GM19397 (cell line): ENCODE results near the gene STAMBPL1.

Source experiments
- ATAC-seq: cut with Tn5 transposase; IDR thresholded peaks from one replicate; pipeline ENCODE4 v1.9.1; 2021; ENCODE audit warnings: mild to moderate bottlenecking, moderate library complexity; ENCODE audit not compliant: unreplicated experiment

STAMBPL1 gene

DNA sequence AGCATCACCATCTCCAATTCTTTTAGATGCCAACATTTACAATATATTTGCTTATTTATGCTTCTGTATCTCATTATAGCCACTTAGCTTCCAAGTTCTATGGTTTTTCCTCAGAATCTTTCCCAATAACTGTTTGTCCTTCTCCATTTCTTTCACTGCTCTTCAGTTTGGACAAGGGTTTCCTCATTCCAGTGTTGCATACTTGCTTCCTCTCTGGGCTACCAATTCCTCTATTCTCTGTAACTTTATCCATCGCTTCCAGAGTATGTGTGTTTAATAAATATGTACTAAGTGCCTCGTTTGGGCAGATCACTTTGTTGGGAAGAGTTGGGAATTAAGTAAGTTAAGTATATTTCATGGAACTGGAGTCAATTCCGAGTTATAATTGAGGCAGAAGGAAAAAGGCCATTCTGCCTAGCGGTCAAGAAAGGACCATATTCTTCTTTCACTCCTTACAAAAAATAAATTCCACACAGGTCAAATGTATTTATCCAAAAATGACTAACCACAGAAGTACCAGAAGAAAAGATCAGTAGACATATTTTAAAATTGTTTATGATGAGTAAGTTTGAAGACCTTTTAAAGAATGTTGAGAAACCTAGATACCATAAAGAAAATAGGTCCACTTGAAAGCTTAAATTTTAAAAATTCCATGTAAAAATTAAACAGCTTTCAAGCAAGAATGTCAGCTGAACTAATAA is 10.8 kb downstream of the STAMBPL1 start:
- no peak for ATAC-seq

- ATAC-seq: no peak
These were observed 12.3 kb downstream of the STAMBPL1 start for GRCh38 chr10:88892222-88892967.

DNA sequence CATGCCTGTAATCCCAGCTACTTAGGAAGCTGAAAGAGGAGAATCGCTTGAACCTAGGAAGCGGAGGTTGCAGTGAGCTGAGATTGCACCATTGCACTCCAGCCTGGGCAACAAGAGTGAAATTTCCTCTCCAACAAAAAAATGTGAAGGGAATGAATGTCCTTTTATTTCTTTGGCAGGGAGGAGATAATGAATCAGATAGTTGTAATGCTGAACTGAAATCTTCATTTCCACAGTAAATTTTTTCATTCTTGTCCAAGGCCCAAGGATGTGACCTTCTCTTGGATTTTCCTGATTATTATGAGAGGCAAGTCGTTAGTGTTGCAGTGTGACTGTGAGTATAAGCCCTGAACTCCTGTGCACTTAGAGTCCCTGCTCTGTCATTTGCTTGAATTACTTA is 13.6 kb downstream of the STAMBPL1 start:
- no peak for ATAC-seq

- ATAC-seq: no peak
These were observed 15.2 kb downstream of the STAMBPL1 start for GRCh38 chr10:88895250-88895649.

- no peak for ATAC-seq
These were observed 16.4 kb downstream of the STAMBPL1 start for GRCh38 chr10:88896372-88896993.

DNA sequence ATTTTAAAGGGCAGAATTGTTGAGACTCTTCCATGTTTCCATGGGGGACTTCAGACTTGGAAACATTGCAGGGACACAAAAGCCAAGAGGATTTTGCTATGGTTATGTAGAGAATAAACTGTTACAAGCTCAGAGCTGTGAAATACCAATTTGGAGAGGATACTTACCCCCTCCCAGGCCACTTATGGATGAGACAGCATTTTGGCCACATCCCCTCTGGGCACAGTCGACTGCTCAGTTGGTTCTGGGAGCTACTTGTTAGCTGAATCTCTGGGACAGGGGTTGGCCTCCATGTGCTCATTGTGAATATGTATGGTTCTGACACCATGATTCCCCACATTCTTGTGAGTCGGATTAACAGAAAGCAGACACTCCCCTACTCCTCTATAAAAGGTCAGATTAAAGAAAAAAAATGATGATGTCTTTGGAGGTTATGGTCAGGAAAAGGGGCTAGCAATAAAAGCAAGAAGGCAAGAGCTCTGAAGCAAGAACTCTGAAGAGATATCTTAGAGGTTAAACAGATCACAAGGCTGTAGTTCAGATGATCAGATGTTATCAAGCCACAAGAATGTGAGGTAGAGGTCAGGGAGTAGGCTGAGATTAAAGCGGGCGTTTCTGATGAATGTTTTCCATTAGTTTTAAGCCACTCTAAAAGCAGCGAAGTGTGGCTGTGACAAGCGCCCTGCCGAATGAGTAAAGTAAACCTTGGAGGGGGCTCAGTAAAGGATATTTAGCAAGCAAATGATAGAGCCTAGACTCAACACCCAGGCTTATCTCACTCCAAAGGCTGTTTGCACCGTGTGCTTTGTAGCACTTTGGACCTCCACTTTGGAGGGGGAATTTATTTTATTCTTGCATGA is 17.2 kb downstream of the STAMBPL1 start:
- ATAC-seq: no peak

GRCh38 chr10:88898727-88899126 is 18.7 kb downstream of the STAMBPL1 start:
- no peak for ATAC-seq

DNA sequence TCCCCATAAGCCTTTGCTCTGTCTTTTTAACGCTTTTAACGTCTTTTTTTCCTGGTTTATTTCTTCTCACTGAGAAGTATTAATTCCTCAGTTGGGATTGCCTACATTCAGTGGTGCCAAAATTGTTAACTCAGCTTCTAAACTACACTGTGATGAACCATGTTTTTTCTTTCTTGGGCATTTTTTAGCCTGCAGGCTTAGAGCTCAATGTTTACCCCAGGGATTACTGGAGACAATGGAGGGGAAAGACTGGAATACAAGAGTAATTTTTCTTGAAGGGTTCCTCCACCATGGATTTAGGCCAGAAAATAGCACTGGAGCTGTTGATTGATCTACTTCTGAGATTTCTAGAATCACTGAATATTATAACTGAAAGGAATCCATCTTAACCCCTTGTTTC is 19.8 kb downstream of the STAMBPL1 start:
- no peak for ATAC-seq

- peak; percentile 77 for ATAC-seq
These were observed 21.4 kb downstream of the STAMBPL1 start for GRCh38 chr10:88901206-88901983.

DNA sequence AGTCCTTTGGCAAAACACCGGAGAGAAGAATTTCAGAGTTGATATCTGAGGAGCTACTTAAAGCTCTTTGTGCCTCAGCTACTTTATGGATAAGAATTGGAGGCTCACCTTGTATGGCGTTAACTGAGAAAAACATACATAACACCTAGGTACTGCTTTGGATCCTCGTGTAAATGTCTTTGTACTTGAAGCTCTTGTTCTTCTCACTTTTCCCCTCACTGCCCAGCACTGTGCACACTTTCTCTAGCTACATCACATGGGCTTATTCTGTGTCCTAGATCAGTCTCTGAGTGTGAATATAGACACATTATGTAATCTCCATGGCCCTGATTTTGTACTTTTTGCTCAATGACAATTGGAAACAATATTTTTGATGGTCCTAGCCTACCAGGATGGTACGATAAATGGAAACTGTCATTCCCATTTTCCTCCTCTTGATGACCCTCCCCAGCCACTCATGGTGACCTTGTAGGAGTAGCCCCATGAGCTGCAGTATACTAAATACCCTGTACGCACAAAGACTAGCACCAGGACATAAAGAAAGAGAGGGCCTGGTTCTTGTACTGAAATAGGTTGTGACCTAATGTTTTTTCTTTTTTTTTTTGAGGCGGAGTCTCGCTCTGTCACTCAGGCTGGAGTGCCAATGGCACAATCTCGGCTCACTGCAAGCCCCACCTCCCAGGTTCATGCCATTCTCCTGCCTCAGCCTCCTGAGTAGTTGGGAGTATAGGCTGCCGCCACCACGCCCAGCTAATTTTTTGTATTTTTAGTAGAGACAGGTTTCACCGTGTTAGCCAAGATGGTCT is 22.1 kb downstream of the STAMBPL1 start:
- peak; percentile 35 for ATAC-seq

DNA sequence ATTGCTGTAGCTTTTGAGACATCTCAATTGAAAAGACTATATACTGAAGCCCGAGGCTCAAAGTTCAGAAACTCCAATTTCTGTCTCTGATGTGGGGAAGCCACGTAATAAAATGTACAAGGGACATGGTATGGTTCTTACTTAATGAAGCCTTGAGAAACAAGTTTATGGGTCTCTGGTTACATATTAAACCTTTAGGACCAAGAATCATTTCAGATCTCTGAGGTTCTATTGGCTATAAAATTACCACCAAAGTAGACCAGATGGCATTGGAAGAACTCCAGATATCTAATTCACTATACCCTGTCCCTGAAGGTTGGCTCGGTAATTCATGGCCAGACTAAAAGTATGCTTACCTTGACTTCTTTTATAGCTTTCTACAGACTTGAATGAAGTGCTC is 23.7 kb downstream of the STAMBPL1 start:
- no peak for ATAC-seq

GRCh38 chr10:88906921-88907320 is 26.9 kb downstream of the STAMBPL1 start:
- ATAC-seq: no peak

DNA sequence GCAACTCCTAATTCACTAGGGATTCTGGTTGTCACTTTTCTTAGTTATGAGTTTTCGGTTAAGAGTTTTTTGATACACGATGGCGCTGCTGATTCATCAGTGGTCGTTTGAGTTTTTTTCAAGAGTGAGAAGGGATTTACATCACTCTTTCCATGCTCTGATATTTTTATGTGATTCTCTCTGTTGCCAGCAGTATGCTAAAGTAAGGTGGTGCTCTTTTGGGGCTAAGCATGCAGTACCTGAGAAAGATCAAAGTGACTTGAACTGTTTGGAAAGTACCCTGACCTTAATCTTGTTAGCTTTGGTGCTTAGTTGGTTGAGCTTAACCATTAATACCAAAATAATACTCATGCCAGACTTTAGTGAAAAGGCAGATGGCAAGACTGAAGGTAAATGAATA is 28.1 kb downstream of the STAMBPL1 start:
- no peak for ATAC-seq

DNA sequence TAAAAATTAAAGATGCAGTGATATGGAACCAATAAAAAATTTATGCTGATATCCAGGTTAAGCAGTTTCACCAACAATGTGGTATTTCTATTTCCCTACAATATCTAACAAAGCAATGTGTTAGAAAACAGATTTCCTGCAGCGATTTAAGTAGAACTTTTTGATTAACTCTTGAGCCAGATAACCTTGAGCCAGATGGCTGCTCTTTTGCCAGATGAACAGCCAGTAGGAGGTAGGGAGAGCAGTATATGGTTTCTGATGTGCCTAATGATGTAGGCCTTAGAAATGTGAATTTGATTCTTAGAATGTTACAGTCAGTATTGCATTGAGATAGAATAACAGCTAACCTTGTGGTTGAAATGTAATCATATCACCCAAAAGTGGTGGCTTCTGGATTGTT is 31.1 kb downstream of the STAMBPL1 start:
- ATAC-seq: no peak

DNA sequence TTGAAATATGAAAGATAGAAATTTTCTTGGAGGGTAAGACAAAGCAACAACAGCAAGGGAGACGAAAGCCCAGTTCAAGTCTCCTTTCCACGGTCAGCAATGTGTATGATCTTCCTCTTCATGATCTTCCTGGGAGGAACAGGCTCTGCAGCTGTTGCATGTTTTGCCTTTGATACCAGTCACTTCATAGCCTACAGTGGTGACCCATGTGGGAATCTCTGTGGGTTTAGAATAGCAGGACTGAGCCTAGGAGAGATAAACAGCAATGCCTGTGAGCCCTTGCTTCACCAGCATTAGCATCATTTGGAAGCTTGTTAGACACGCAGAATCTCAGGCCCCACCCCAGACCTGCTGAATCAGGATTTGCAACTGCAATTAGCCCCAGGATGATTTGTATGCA is 31.8 kb downstream of the STAMBPL1 start:
- ATAC-seq: no peak

DNA sequence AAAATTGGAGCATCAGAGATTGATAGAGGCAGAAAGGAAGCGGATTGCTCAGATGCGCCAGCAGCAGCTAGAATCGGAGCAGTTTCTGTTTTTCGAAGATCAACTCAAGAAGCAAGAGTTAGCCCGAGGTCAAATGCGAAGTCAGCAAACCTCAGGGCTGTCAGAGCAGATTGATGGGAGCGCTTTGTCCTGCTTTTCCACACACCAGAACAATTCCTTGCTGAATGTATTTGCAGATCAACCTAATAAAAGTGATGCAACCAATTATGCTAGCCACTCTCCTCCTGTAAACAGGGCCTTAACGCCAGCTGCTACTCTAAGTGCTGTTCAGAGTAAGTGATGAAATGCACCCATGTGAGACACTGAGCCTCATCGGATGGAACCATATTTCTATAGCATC is 33.1 kb downstream of the STAMBPL1 start:
- no peak for ATAC-seq

DNA sequence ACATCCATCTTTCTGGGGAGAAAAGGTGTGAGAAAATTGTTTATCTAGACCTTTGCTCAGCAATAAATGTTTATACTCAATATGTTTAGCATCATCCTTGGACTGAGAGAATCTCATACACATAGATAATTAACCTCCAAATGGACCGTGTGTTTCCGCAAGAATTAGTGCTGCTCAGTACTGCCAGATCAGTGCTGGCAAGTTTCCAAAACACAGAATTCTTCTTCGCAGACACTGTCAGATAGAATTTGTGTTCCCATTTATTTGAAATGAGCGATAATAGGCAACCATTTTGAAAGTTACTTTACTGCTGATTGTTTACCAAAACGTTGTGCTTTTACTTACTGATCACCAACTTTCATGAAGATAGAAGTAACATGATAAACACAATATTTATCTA is 33.7 kb downstream of the STAMBPL1 start:
- ATAC-seq: no peak

DNA sequence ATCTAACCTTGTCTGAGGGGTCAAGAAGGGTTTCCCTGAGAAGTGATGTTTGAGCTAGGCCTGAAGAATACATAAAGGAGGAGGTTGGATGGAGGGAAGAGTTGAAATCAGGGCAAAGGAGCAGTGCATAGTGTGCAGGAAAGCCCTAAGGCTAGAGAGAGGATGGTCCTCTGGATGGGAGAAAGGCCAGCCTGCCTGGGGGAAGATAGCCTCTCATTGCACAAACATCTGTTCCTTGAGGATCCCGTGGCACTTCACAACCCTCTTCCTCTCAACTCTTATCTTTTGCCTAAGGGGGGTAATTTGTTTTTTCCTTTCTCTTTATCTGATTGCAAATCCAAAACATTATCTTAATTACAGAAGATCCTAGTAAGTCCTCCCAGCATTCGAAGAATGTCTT is 35.7 kb downstream of the STAMBPL1 start:
- no peak for ATAC-seq

DNA sequence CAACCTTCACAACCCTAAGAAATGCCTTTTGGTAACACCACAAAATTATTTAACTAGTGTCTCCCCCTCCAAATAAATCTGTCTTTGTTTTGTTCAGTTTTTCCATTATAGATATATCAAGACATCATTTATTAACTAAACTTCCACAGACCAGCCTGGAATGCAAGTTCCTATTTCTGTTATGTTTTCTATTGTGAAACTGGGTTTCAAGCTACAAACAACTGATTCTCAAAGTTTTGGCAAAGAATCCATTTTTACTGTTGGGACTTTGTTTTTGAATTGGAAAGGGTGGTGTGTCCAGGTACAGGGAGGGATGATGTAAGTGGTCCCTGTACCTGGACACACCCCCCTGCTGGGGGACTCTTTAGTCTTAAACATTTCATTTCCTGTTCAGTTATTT is 36.2 kb downstream of the STAMBPL1 start:
- no peak for ATAC-seq

DNA sequence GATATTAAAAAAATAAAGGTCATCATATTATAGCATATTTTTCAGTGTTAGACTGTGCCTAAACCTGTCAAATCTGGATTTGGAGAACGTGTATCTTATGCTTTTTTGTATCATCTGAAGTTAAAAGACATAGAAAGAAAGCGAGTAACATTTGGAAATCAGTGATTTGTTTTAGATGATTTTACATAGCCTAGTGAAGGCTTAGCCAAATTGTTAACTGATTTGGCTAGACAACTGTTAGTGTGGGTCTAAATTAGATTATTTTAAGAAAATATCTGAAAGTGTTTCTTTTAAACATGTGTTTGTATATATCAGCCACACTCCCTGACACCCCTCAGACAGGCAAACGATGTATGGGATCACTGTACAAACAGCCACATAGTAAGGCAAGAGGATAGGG is 36.9 kb downstream of the STAMBPL1 start:
- no peak for ATAC-seq
